GM23248 (cell line): ENCODE results near the gene PGLYRP3. TPM values are rescaled to one million over a fixed set of nuclear protein-coding genes. Genes with fewer than 3 reads are reported as not detected.

Experiments
- DNase-seq: peaks from one replicate; pipeline ENCODE4 v3.0.0-alpha.2; 2015
- H2AFZ ChIP-seq: fragments of 200-600 bp; sonication (generic); 2 replicates; pipeline ENCODE4 v1.6.1; 2016; ENCODE audit warnings: antibody characterized with exemption
- H3F3A ChIP-seq: fragments of 200-600 bp; sonication (generic); 2 replicates; pipeline ENCODE4 v1.6.1; 2016; ENCODE audit warnings: mild to moderate bottlenecking, antibody characterized with exemption, mixed run types; ENCODE audit not compliant: insufficient read depth
- H3K27ac ChIP-seq: fragments of 200-600 bp; sonication (generic); 2 replicates; pipeline ENCODE4 v1.5.1; 2016; ENCODE audit warnings: mild to moderate bottlenecking
- H3K27me3 ChIP-seq: fragments of 200-600 bp; sonication (generic); replicated peaks from 2 replicates; pipeline ENCODE4 v1.6.1; 2016; ENCODE audit warnings: mild to moderate bottlenecking; ENCODE audit not compliant: insufficient read depth
- H3K36me3 ChIP-seq: fragments of 200-600 bp; sonication (generic); 2 replicates; pipeline ENCODE4 v1.6.1; 2016; ENCODE audit warnings: low read depth, mild to moderate bottlenecking
- H3K4me1 ChIP-seq: fragments of 200-600 bp; sonication (generic); 2 replicates; pipeline ENCODE4 v1.6.1; 2016; ENCODE audit warnings: mild to moderate bottlenecking; ENCODE audit not compliant: insufficient read depth
- H3K4me2 ChIP-seq: fragments of 200-600 bp; sonication (generic); one replicate; pipeline ENCODE4 v1.6.1; 2016; ENCODE audit warnings: mild to moderate bottlenecking; ENCODE audit not compliant: unreplicated experiment
- H3K4me3 ChIP-seq: fragments of 200-600 bp; sonication (generic); 2 replicates; pipeline ENCODE4 v1.5.1; 2016; ENCODE audit warnings: mild to moderate bottlenecking
- H3K79me2 ChIP-seq: fragments of 200-600 bp; sonication (generic); 2 replicates; pipeline ENCODE4 v1.6.1; 2016; ENCODE audit warnings: mild to moderate bottlenecking; ENCODE audit not compliant: insufficient read depth
- H3K9ac ChIP-seq: fragments of 200-600 bp; sonication (generic); 2 replicates; pipeline ENCODE4 v1.6.1; 2016; ENCODE audit warnings: mild to moderate bottlenecking
- H3K9me2 ChIP-seq: fragments of 200-600 bp; sonication (generic); 2 replicates; pipeline ENCODE4 v1.6.1; 2016; ENCODE audit warnings: mixed run types, mild to moderate bottlenecking, moderate library complexity; ENCODE audit not compliant: insufficient read depth
- H3K9me3 ChIP-seq: fragments of 200-600 bp; sonication (generic); one replicate; pipeline ENCODE4 v1.6.1; 2017; ENCODE audit warnings: low read depth
- H4K20me1 ChIP-seq: fragments of 200-600 bp; sonication (generic); 2 replicates; pipeline ENCODE4 v1.6.0; 2016; ENCODE audit not compliant: insufficient read depth
- EZH2 ChIP-seq: fragments of 200-600 bp; sonication (generic); IDR thresholded peaks from 2 replicates; pipeline ENCODE4 v1.6.1; 2018; ENCODE audit warnings: antibody characterized with exemption, mild to moderate bottlenecking; ENCODE audit not compliant: insufficient read depth, poor library complexity, severe bottlenecking
- EZH2phosphoT487 ChIP-seq: fragments of 200-600 bp; sonication (generic); IDR thresholded peaks from 2 replicates; pipeline ENCODE4 v1.6.1; 2018; ENCODE audit warnings: antibody characterized with exemption, moderate library complexity, mild to moderate bottlenecking, low read depth; ENCODE audit not compliant: insufficient read depth
- WGBS, 2 experiments: methylation state at CpG; one replicate each; pipeline ENCODE4 v1.1.6; 2015 to 2017; ENCODE audit warnings: low lambda C conversion rate in 2 of 2, low coverage in 1 of 2; ENCODE audit errors: missing lambda C conversion rate in 2 of 2; 5-methylcytosine and 5-hydroxymethylcytosine counted together
- in situ Hi-C: fragments of 300-500 bp; cut with MboI; formaldehyde crosslinking; loops from 2 replicates; pipeline ENCODE4 v1.15.0; 2020
- polyA plus RNA-seq: library from polyadenylated mRNA; unstranded; fragments of >200 nt; fragmentation: Nextera tagmentation; extraction: Ambion mirVana; gene quantifications from 2 replicates; pipeline ENCODE4 v1.2.1, GENCODE V29; 2016
- small RNA-seq: library from RNA; depleted of rRNA; stranded (forward); fragments of <200 nt; gene quantifications from one replicate; pipeline ENCODE3, GENCODE V24; 2014; ENCODE audit warnings: low read depth, low replicate concordance
- total RNA-seq: library from RNA; depleted of rRNA; stranded (reverse); fragments of >200 nt; shearing (Covaris generic); gene quantifications from 2 replicates; pipeline ENCODE4 v1.2.3, GENCODE V29; 2014; rRNA removed

The PGLYRP3 gene
- total and polyA plus RNA-seq, 2 experiments from 2014 or later = not detected

DNA sequence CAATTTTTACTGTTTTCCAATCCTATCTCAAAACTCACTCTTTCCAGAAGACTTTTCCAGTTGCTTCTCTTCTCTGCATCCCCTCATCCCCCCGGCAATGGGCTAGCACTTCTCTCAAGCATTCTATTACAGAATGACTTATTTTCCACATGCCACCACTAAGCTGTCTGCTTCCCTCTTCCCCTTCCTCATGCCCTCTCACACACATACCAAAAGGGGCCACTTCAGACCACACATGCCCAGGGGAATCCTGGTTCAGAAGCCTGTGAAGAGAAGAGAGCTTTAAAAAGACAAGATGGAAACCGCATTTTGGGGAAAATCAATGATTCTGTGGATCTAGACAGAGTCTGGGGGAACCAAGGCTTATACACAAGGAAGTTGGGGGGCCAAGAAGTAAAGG lies 61.7 kb downstream of the PGLYRP3 start:
- no peaks in the 10 kb centered on the region for H3K79me2 ChIP-seq
- no peak overlapping the region for H3K4me2 ChIP-seq
- no peak overlapping the region for H3K4me3 ChIP-seq
- no peaks in the 10 kb centered on the region for H3K4me1 ChIP-seq
- no peaks in the 10 kb centered on the region for H3K9me2 ChIP-seq
- no peak overlapping the region for H3K27ac ChIP-seq
- DNase-seq = no peak
- in situ Hi-C loops = no loop called here
- TF ChIP-seq EZH2 (no peak), EZH2phosphoT487 (no peak)
- H3K36me3 ChIP-seq = no peaks in the 10 kb centered on the region
- H3K9me3 ChIP-seq = no peaks in the 10 kb centered on the region
- no peak overlapping the region for H2AFZ ChIP-seq
- peaks cover 11% of the 10 kb centered on the region; the same call in 1 of the 2 replicates for H3K27me3 ChIP-seq
- H3F3A ChIP-seq = no peaks in the 10 kb centered on the region
- H3K9ac ChIP-seq = no peak overlapping the region
- no peaks in the 10 kb centered on the region for H4K20me1 ChIP-seq
- WGBS, 2 experiments = 45 to 51% methylated on average over 2 of the region's 2 CpGs

DNA sequence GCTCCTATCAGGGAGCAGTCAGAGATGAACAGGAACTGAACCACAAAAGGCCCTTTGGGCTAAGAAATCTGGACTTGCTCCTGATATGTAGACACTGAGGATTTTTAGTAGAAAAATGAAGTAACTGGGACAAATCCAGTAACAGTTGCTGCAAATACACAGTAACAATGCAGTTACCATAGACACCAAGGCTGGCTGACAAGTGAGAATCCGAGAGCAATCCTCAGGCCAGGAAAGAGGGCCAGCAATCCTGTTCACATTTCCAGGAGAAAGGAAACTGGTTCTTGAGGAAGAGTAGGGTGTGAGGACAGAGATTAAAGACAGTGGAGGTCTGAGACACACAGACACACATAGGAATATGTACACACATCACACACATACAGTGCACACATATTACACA lies 62.6 kb downstream of the PGLYRP3 start:
- H3K4me2 ChIP-seq = no peak overlapping the region
- H3F3A ChIP-seq = no peaks in the 10 kb centered on the region
- H3K27ac ChIP-seq = no peak overlapping the region
- H3K4me3 ChIP-seq = no peak overlapping the region
- no peaks in the 10 kb centered on the region for H3K4me1 ChIP-seq
- H3K9ac ChIP-seq = no peak overlapping the region
- no peaks in the 10 kb centered on the region for H3K9me2 ChIP-seq
- no peak overlapping the region for H2AFZ ChIP-seq
- 0% methylated on average over 1 of the region's 1 CpG for WGBS, 2 experiments
- no peak for DNase-seq
- H3K27me3 ChIP-seq = peaks cover 11% of the 10 kb centered on the region; the same call in 1 of the 2 replicates
- H3K36me3 ChIP-seq = no peaks in the 10 kb centered on the region
- no peaks in the 10 kb centered on the region for H4K20me1 ChIP-seq
- no peaks in the 10 kb centered on the region for H3K79me2 ChIP-seq
- in situ Hi-C loops = no loop called here
- TF ChIP-seq EZH2phosphoT487 (no peak), EZH2 (no peak)
- no peaks in the 10 kb centered on the region for H3K9me3 ChIP-seq

DNA sequence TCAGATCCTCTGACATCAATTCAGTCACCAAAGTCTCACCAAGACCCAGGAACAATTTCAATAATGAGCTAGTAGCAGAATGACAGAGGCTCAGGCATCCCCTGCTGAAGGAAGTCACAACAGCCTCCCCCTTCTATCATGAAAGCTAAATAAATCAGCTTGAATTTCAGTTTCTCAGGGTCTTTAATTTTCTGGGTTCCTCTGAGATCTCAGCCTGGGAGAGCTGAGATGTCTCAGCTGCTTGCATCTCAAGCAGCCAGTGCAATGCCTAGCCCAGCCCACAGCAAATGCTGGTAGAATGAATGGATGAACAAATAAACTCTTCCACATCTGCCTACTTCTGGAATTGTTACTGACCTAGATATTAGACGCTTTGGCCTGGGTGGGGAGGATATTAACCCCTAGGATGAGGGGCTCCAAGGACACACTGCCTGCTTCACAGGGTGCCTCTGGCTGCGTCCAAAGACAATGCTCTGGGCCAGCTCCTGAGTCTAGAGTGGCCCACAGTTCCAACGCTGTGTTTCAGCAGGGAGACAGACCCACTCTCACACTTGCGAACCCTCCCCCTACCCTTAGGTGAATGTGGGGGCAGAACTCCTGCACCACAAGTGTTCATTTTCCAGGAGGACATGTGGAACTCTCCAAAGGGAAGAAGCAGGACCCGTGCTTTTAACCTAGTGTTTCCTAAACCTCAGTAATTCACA lies 64.4 kb downstream of the PGLYRP3 start:
- Histone ChIP-seq H3K4me2 (no peak overlapping the region), H3K4me1 (no peaks in the 10 kb centered on the region), H3K79me2 (no peaks in the 10 kb centered on the region), H3K4me3 (no peak overlapping the region), H3K27ac (no peak overlapping the region), H3K27me3 (peaks cover 11% of the 10 kb centered on the region; the same call in 1 of the 2 replicates), H3K9ac (no peak overlapping the region), H3F3A (no peaks in the 10 kb centered on the region), H2AFZ (no peak overlapping the region), H3K9me2 (no peaks in the 10 kb centered on the region), H4K20me1 (no peaks in the 10 kb centered on the region), H3K9me3 (no peaks in the 10 kb centered on the region), H3K36me3 (no peaks in the 10 kb centered on the region)
- in situ Hi-C loops = no loop called here
- 19 to 27% methylated on average over 5 of the region's 5 CpGs for WGBS, 2 experiments
- DNase-seq = no peak
- TF ChIP-seq EZH2 = no peak
- TF ChIP-seq EZH2phosphoT487 = no peak

Small RNA genes lying within 50 kb of the gene (small RNA-seq; reads per million reads assigned to genes)
- gene RNU6-160P = not detected

Other genes with a start within 250 kb of the PGLYRP3 start
- not detected in 2 replicates for gene SPRR2B, start 241.3 kb downstream of the PGLYRP3 start, total RNA-seq
- not detected in 2 replicates for gene SPRR2B, start 241.3 kb downstream of the PGLYRP3 start, polyA plus RNA-seq
- not detected in 2 replicates for gene SPRR2E, start 218.4 kb downstream of the PGLYRP3 start, total RNA-seq
- gene SPRR2E, start 218.4 kb downstream of the PGLYRP3 start, polyA plus RNA-seq = not detected in 2 replicates
- gene SPRR2F, start 199.4 kb downstream of the PGLYRP3 start, total RNA-seq = not detected in 2 replicates
- gene SPRR2F, start 199.4 kb downstream of the PGLYRP3 start, polyA plus RNA-seq = not detected in 2 replicates
- not detected in 2 replicates for gene SPRR2G, start 162.1 kb downstream of the PGLYRP3 start, total RNA-seq
- not detected in 2 replicates for gene SPRR2G, start 162.1 kb downstream of the PGLYRP3 start, polyA plus RNA-seq
- gene LELP1, start 109.5 kb downstream of the PGLYRP3 start, total RNA-seq = not detected in 2 replicates
- gene LELP1, start 109.5 kb downstream of the PGLYRP3 start, polyA plus RNA-seq = not detected in 2 replicates
- not detected in 2 replicates for gene PRR9, start 95.4 kb downstream of the PGLYRP3 start, total RNA-seq
- 0.30 and 0.47 TPM in 2 replicates for gene PRR9, start 95.4 kb downstream of the PGLYRP3 start, polyA plus RNA-seq
- gene LORICRIN, start 53.3 kb downstream of the PGLYRP3 start, total RNA-seq = not detected in 2 replicates
- not detected in 2 replicates for gene LORICRIN, start 53.3 kb downstream of the PGLYRP3 start, polyA plus RNA-seq
- not detected in 2 replicates for gene PGLYRP4, start 35.9 kb upstream of the PGLYRP3 start, total RNA-seq
- gene PGLYRP4, start 35.9 kb upstream of the PGLYRP3 start, polyA plus RNA-seq = not detected in 2 replicates
- gene S100A9, start 44.9 kb upstream of the PGLYRP3 start, total RNA-seq = not detected in 2 replicates
- gene S100A9, start 44.9 kb upstream of the PGLYRP3 start, polyA plus RNA-seq = not detected in 2 replicates
- gene S100A12, start 62.7 kb upstream of the PGLYRP3 start, total RNA-seq = not detected in 2 replicates
- not detected in 2 replicates for gene S100A12, start 62.7 kb upstream of the PGLYRP3 start, polyA plus RNA-seq
- not detected in 2 replicates for gene S100A8, start 78.1 kb upstream of the PGLYRP3 start, total RNA-seq
- not detected in 2 replicates for gene S100A8, start 78.1 kb upstream of the PGLYRP3 start, polyA plus RNA-seq
- gene S100A7A, start 103.6 kb upstream of the PGLYRP3 start, total RNA-seq = not detected in 2 replicates
- gene S100A7A, start 103.6 kb upstream of the PGLYRP3 start, polyA plus RNA-seq = not detected in 2 replicates
- gene S100A7, start 147.7 kb upstream of the PGLYRP3 start, total RNA-seq = not detected in 2 replicates
- not detected in 2 replicates for gene S100A7, start 147.7 kb upstream of the PGLYRP3 start, polyA plus RNA-seq
- gene S100A6, start 223.0 kb upstream of the PGLYRP3 start, total RNA-seq = 550 and 683 TPM in 2 replicates
- gene S100A6, start 223.0 kb upstream of the PGLYRP3 start, polyA plus RNA-seq = 2,862 and 2,893 TPM in 2 replicates
- not detected in 2 replicates for gene S100A5, start 228.0 kb upstream of the PGLYRP3 start, total RNA-seq
- gene S100A5, start 228.0 kb upstream of the PGLYRP3 start, polyA plus RNA-seq = 0.41 TPM in 1 of 2 replicates, not detected in the other
- gene S100A4, start 232.9 kb upstream of the PGLYRP3 start, total RNA-seq = 236 and 249 TPM in 2 replicates
- gene S100A4, start 232.9 kb upstream of the PGLYRP3 start, polyA plus RNA-seq = 608 and 610 TPM in 2 replicates
- 2.2 and 3.8 TPM in 2 replicates for gene S100A3, start 236.3 kb upstream of the PGLYRP3 start, total RNA-seq
- gene S100A3, start 236.3 kb upstream of the PGLYRP3 start, polyA plus RNA-seq = 7.5 and 8.0 TPM in 2 replicates